Panc1 (cell line): ENCODE data around the gene DRD5. TPM values are rescaled to one million over a fixed set of nuclear protein-coding genes. Genes with fewer than 3 reads are reported as not detected.

Experiments
- ATAC-seq: fragments of 200-7000 bp; cut with Tn5 transposase; 2 replicates; pipeline ENCODE4 v1.9.1; 2020; ENCODE audit warnings: mild to moderate bottlenecking, moderate library complexity
- BruUV-seq: library from RNA; stranded (reverse); fragments of 400-500 nt; replicated peaks from 2 replicates; lab custom pipeline; 2021; lab: Mats Ljungman, UMichigan
- CTCF ChIA-PET: fragments of 300-600 bp; sonication (Branson Sonifier 250); formaldehyde crosslinking; loops from one replicate; lab custom pipeline; 2022; ENCODE audit warnings: antibody characterized with exemption; lab: Charles Lee
- POLR2A ChIA-PET: fragments of 300-600 bp; sonication (Branson Sonifier 250); formaldehyde crosslinking; loops from one replicate; lab custom pipeline; 2022; ENCODE audit warnings: antibody characterized with exemption; lab: Charles Lee
- DNase-seq: peaks from one replicate; pipeline ENCODE4 v3.0.0-alpha.2; 2010; ENCODE audit warnings: low read depth, low spot score
- H3K27ac ChIP-seq: 2 replicates; pipeline ENCODE4 v1.5.1; 2011; ENCODE audit warnings: mild to moderate bottlenecking, low read length, inconsistent platforms
- H3K27me3 ChIP-seq: fragments of 200-500 bp; sonication (Bioruptor generic); 2 replicates; pipeline ENCODE4 v1.6.0; 2014; ENCODE audit warnings: low read length, inconsistent platforms; ENCODE audit not compliant: control insufficient read depth, insufficient read depth
- H3K36me3 ChIP-seq: fragments of 200-500 bp; sonication (Bioruptor generic); 2 replicates; pipeline ENCODE4 v1.5.1; 2014; ENCODE audit warnings: inconsistent platforms, mild to moderate bottlenecking, low read length, moderate library complexity; ENCODE audit not compliant: control insufficient read depth, insufficient read depth
- H3K4me1 ChIP-seq: 2 replicates; pipeline ENCODE4 v1.5.1; 2011; ENCODE audit warnings: inconsistent platforms, mild to moderate bottlenecking, low read length, moderate library complexity; ENCODE audit not compliant: control insufficient read depth, insufficient read depth
- H3K4me3 ChIP-seq, 2 experiments: 2 replicates each; pipeline ENCODE4 v1.5.1; 2011 to 2012; ENCODE audit warnings: low read depth in 2 of 2, low read length in 2 of 2, mild to moderate bottlenecking in 2 of 2, inconsistent platforms in 1 of 2, moderate library complexity in 1 of 2
- H3K9me3 ChIP-seq: fragments of 200-500 bp; sonication (Bioruptor generic); 2 replicates; pipeline ENCODE4 v1.5.1; 2014; ENCODE audit warnings: low read depth, mild to moderate bottlenecking, inconsistent platforms, low read length, moderate library complexity; ENCODE audit not compliant: control insufficient read depth, insufficient read depth
- POLR2AphosphoS5 ChIP-seq: IDR thresholded peaks from 2 replicates; pipeline ENCODE4 v1.6.1; 2012; ENCODE audit warnings: mild to moderate bottlenecking, low read depth, low read length, moderate library complexity
- SIN3A ChIP-seq: IDR thresholded peaks from 2 replicates; pipeline ENCODE4 v1.6.1; 2012; ENCODE audit warnings: low read depth, mild to moderate bottlenecking, low read length, moderate library complexity, borderline replicate concordance; ENCODE audit not compliant: insufficient read depth
- TCF7L2 ChIP-seq: IDR thresholded peaks from 2 replicates; pipeline ENCODE4 v1.6.1; 2011; ENCODE audit warnings: mild to moderate bottlenecking, low read depth, low read length, inconsistent platforms
- in situ Hi-C: cut with HindIII; loops from 2 replicates; pipeline ENCODE4 v1.10.0; 2016; ENCODE audit warnings: low sequenced_read_pairs, low pct_unique_long_range_greater_than_20kb
- intact Hi-C: fragments of 100-400 bp; cut with micrococcal nuclease; formaldehyde crosslinking; loops from one replicate; pipeline ENCODE4 v1.10.0; 2022; ENCODE audit not compliant: unreplicated experiment
- total RNA-seq: library from RNA; stranded (reverse); gene quantifications from one replicate; pipeline ENCODE4 v1.2.1, GENCODE V29; 2021; ENCODE audit not compliant: unreplicated experiment
- TF ChIP-seq, protein P1 (sequence below): fragments of 450-650 bp; IDR thresholded peaks from 2 replicates; pipeline ENCODE4 v1.5.1; 2017; ENCODE audit warnings: mild to moderate bottlenecking
- TF ChIP-seq, protein P2 (sequence below), 2 experiments: IDR thresholded peaks; 2 replicates each; pipeline ENCODE4 v1.6.1; 2011 to 2012; ENCODE audit warnings: low read depth in 2 of 2, control low read depth in 1 of 2, low read length in 1 of 2, mild to moderate bottlenecking in 1 of 2, moderate library complexity in 1 of 2; ENCODE audit not compliant: insufficient read depth in 1 of 2

Gene DRD5
- total RNA-seq, 1 experiment from 2014 or later = not detected

DNA sequence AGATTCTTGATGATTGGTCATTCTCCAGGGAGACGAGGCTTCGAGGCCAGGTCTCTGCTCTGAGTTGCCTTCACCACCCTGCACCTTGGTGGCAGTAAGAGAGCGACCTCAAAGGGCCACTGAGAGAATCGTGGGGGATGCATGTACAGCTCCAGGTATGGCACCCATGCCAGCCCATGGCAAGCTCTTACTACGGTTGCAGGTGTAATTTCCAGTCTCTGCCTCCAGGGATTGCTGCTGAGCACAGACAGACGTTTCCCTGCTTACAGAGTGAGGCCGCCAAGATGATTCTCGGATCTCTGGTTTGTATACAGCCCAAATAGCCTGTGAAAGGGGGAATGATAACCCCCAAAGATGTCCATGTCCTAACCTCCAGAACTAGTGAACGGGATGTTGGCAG is 16.3 kb upstream of the DRD5 start:
- Histone ChIP-seq H3K36me3 (no peaks in the 10 kb centered on the region), H3K27ac (no peak overlapping the region), H3K9me3 (no peaks in the 10 kb centered on the region), H3K4me3 (no peak overlapping the region), H3K27me3 (no peaks in the 10 kb centered on the region), H3K4me1 (no peaks in the 10 kb centered on the region)
- no TSS peak for BruUV-seq
- POLR2A ChIA-PET = no interaction called here
- no peak for TF ChIP-seq SIN3A
- no peak for TF ChIP-seq TCF7L2
- TF ChIP-seq, protein P1, sequence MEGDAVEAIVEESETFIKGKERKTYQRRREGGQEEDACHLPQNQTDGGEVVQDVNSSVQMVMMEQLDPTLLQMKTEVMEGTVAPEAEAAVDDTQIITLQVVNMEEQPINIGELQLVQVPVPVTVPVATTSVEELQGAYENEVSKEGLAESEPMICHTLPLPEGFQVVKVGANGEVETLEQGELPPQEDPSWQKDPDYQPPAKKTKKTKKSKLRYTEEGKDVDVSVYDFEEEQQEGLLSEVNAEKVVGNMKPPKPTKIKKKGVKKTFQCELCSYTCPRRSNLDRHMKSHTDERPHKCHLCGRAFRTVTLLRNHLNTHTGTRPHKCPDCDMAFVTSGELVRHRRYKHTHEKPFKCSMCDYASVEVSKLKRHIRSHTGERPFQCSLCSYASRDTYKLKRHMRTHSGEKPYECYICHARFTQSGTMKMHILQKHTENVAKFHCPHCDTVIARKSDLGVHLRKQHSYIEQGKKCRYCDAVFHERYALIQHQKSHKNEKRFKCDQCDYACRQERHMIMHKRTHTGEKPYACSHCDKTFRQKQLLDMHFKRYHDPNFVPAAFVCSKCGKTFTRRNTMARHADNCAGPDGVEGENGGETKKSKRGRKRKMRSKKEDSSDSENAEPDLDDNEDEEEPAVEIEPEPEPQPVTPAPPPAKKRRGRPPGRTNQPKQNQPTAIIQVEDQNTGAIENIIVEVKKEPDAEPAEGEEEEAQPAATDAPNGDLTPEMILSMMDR = 0 out of 2 replicates have a peak, but pooled peaks have one; percentile 17
- in situ Hi-C loops = no loop called here
- peak; percentile 10 for DNase-seq
- intact Hi-C loops = loop anchor here (10.0 kb wide), 1 partner anchor 60 kb away; no protein-coding TSS in a partner anchor
- CTCF ChIA-PET = no interaction called here
- no peak for ATAC-seq

DNA sequence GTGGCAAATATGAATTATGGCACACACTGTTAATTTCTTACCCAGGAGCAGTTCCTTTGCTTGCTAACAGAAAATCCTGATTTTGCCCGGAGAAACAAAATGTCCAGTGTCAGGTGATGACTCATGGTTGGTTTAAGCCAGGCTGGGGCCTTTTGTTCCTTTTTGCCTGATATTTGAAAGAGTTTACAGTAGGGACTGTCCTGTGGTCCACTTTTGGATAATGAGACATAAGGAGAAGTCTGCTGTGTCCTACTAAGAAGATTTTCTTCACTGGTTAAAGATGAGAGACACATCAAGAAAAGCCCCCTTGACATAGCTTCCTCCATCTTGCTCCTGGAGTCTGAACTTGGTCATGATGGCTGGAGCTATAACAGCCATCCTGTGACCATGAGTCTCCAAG is 12.1 kb upstream of the DRD5 start:
- in situ Hi-C loops = no loop called here
- Histone ChIP-seq H3K4me1 (no peaks in the 10 kb centered on the region), H3K27ac (no peak overlapping the region), H3K9me3 (no peaks in the 10 kb centered on the region), H3K4me3 (no peak overlapping the region), H3K36me3 (no peaks in the 10 kb centered on the region), H3K27me3 (no peaks in the 10 kb centered on the region)
- BruUV-seq = no TSS peak
- ChIA-PET CTCF (no interaction called here), POLR2A (no interaction called here)
- DNase-seq = no peak
- TF ChIP-seq TCF7L2 (no peak), SIN3A (no peak), POLR2AphosphoS5 (no peak)
- TF ChIP-seq, protein P2, sequence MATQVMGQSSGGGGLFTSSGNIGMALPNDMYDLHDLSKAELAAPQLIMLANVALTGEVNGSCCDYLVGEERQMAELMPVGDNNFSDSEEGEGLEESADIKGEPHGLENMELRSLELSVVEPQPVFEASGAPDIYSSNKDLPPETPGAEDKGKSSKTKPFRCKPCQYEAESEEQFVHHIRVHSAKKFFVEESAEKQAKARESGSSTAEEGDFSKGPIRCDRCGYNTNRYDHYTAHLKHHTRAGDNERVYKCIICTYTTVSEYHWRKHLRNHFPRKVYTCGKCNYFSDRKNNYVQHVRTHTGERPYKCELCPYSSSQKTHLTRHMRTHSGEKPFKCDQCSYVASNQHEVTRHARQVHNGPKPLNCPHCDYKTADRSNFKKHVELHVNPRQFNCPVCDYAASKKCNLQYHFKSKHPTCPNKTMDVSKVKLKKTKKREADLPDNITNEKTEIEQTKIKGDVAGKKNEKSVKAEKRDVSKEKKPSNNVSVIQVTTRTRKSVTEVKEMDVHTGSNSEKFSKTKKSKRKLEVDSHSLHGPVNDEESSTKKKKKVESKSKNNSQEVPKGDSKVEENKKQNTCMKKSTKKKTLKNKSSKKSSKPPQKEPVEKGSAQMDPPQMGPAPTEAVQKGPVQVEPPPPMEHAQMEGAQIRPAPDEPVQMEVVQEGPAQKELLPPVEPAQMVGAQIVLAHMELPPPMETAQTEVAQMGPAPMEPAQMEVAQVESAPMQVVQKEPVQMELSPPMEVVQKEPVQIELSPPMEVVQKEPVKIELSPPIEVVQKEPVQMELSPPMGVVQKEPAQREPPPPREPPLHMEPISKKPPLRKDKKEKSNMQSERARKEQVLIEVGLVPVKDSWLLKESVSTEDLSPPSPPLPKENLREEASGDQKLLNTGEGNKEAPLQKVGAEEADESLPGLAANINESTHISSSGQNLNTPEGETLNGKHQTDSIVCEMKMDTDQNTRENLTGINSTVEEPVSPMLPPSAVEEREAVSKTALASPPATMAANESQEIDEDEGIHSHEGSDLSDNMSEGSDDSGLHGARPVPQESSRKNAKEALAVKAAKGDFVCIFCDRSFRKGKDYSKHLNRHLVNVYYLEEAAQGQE (IDR thresholded peaks at IDR 0.05; ENCODE audit: insufficient read depth in 1 of 2, low read depth in 2 of 2, low read length in 1 of 2) = no peak
- TF ChIP-seq, protein P1 = no peak
- intact Hi-C loops = loop anchor here (10.0 kb wide), 1 partner anchor 65 kb away; no protein-coding TSS in a partner anchor
- no peak for ATAC-seq
